NOMO-1 treated with dmso at 0.1 percent for 144 hours (cell line): ENCODE results near the gene CLRN1.

Experiments
- DNase-seq: peaks from one replicate; lab custom pipeline; 2025; ENCODE audit not compliant: unreplicated experiment; lab: John Stamatoyannopoulos, UW

CLRN1 gene

GRCh38 chr3:150925751-150926201, 46.8 kb downstream of the CLRN1 start:
- DNase-seq: peak; percentile 76

- no peak for DNase-seq
Observed at GRCh38 chr3:150922611-150923010, 49.9 kb downstream of the CLRN1 start.

GRCh38 chr3:150921209-150921608, 51.3 kb downstream of the CLRN1 start:
- DNase-seq: no peak

- no peak for DNase-seq
Observed at GRCh38 chr3:150920236-150920635, 52.3 kb downstream of the CLRN1 start.

GRCh38 chr3:150917951-150918350, 54.6 kb downstream of the CLRN1 start:
- DNase-seq: no peak

GRCh38 chr3:150913133-150913922, 59.2 kb downstream of the CLRN1 start:
- DNase-seq: no peak

- DNase-seq: no peak
Observed at GRCh38 chr3:150912501-150912900, 60.0 kb downstream of the CLRN1 start.

GRCh38 chr3:150911771-150912170, 60.8 kb downstream of the CLRN1 start:
- no peak for DNase-seq

- DNase-seq: no peak
Observed at GRCh38 chr3:150906461-150906860, 66.1 kb downstream of the CLRN1 start.

GRCh38 chr3:150905746-150906145, 66.8 kb downstream of the CLRN1 start:
- DNase-seq: no peak

GRCh38 chr3:150905339-150905738, 67.2 kb downstream of the CLRN1 start, which contains the start of gene MINDY4B:
MINDY4B (minus strand) TSS chr3:150905439; CDS start chr3:150905439, 0 bp downstream.
- no peak for DNase-seq

- DNase-seq: no peak
Observed at GRCh38 chr3:150902988-150903387, 69.5 kb downstream of the CLRN1 start.

- DNase-seq: no peak
Observed at GRCh38 chr3:150901793-150902192, 70.7 kb downstream of the CLRN1 start.

GRCh38 chr3:150899141-150899540, 73.4 kb downstream of the CLRN1 start:
- DNase-seq: no peak

GRCh38 chr3:150898046-150898754, 74.3 kb downstream of the CLRN1 start:
- no peak for DNase-seq

GRCh38 chr3:150897592-150897991, 74.9 kb downstream of the CLRN1 start:
- DNase-seq: no peak

- no peak for DNase-seq
Observed at GRCh38 chr3:150890831-150891230, 81.7 kb downstream of the CLRN1 start.

GRCh38 chr3:150890295-150890694, 82.2 kb downstream of the CLRN1 start:
- DNase-seq: peak; percentile 26

- no peak for DNase-seq
Observed at GRCh38 chr3:150889106-150889505, 83.4 kb downstream of the CLRN1 start.

- DNase-seq: no peak
Observed at GRCh38 chr3:150887031-150887430, 85.5 kb downstream of the CLRN1 start.

GRCh38 chr3:150885535-150885934, 87.0 kb downstream of the CLRN1 start:
- no peak for DNase-seq

- no peak for DNase-seq
Observed at GRCh38 chr3:150878996-150879575, 93.4 kb downstream of the CLRN1 start.
